HCT116 (cell line): Measurements from ENCODE around the gene BCR. TPM values are rescaled to one million over a fixed set of nuclear protein-coding genes. Genes with fewer than 3 reads are reported as not detected.

Experiments
- ATAC-seq: fragments of 200-7000 bp; cut with Tn5 transposase; 2 replicates; pipeline ENCODE4 v1.9.1; 2020; ENCODE audit warnings: mild to moderate bottlenecking, moderate library complexity
- BruUV-seq: library from RNA; stranded (reverse); fragments of 400-500 nt; replicated peaks from 2 replicates; lab custom pipeline; 2021; lab: Mats Ljungman, UMichigan
- CTCF ChIA-PET: fragments of 300-600 bp; sonication (Branson Sonifier 250); formaldehyde crosslinking; loops from one replicate; lab custom pipeline; 2021; ENCODE audit warnings: antibody characterized with exemption; lab: Charles Lee
- POLR2A ChIA-PET: fragments of 300-600, 350-600 bp; sonication (Branson Sonifier 250); formaldehyde crosslinking; loops from one replicate; lab custom pipeline; 2021; ENCODE audit warnings: antibody characterized with exemption; lab: Charles Lee
- RAD21 ChIA-PET, 2 experiments: fragments of 300-600 bp; sonication (Branson Sonifier 250); formaldehyde crosslinking; loops; one replicate each; lab custom pipeline; 2023; ENCODE audit warnings: low total read pairs in 2 of 2; ENCODE audit not compliant: uncharacterized antibody in 2 of 2, unreplicated experiment in 2 of 2, low non-redundant PET in 1 of 2; lab: Charles Lee
- DNase-seq: peaks from one replicate; pipeline ENCODE4 v3.0.0-alpha.2; 2010; ENCODE audit warnings: low read depth, low spot score
- H2AFZ ChIP-seq: fragments of 200-600 bp; shearing (Covaris generic), sonication (generic); 2 replicates; pipeline ENCODE4 v1.6.1; 2017; ENCODE audit warnings: low read depth, mixed run types, mixed read lengths, antibody characterized with exemption, low read length; ENCODE audit not compliant: poor library complexity, severe bottlenecking
- H3K27ac ChIP-seq: 2 replicates; pipeline ENCODE4 v1.5.1; 2012; ENCODE audit warnings: low read depth, low read length
- H3K27me3 ChIP-seq: fragments of 200-600 bp; sonication (generic); 2 replicates; pipeline ENCODE4 v1.6.1; 2016; ENCODE audit warnings: mixed run types, low read length, mixed read lengths; ENCODE audit not compliant: insufficient read depth
- H3K36me3 ChIP-seq, 2 experiments: fragments of 200-500 bp in 1 of 2; fragments of 200-600 bp in 1 of 2; sonication (Bioruptor generic) in 1 of 2; sonication (generic) in 1 of 2; 2 replicates each; pipeline versions ENCODE4 v1.5.1 to v1.6.1; 2014 to 2016; ENCODE audit warnings: low read length in 2 of 2, inconsistent platforms in 1 of 2, mixed read lengths in 1 of 2, mixed run types in 1 of 2; ENCODE audit not compliant: insufficient read depth in 2 of 2, control insufficient read depth in 1 of 2
- H3K4me1 ChIP-seq, 2 experiments: fragments of 200-600 bp in 1 of 2; sonication (generic) in 1 of 2; 2 replicates each; pipeline versions ENCODE4 v1.5.1 to v1.6.1; 2012 to 2017; ENCODE audit warnings: low read length in 2 of 2, inconsistent platforms in 1 of 2, mild to moderate bottlenecking in 1 of 2, mixed read lengths in 1 of 2, mixed run types in 1 of 2, moderate library complexity in 1 of 2; ENCODE audit not compliant: insufficient read depth in 2 of 2, control insufficient read depth in 1 of 2
- H3K4me2 ChIP-seq: fragments of 200-600 bp; sonication (generic); 2 replicates; pipeline ENCODE4 v1.6.1; 2017; ENCODE audit warnings: mixed run types, low read length, mixed read lengths
- H3K4me3 ChIP-seq, 2 experiments: fragments of 200-600 bp in 1 of 2; sonication (generic) in 1 of 2; replicated peaks in 1 of 2; 2 replicates each; pipeline ENCODE4 v1.5.1; 2011 to 2016; ENCODE audit warnings: low read length in 2 of 2, control low read depth in 1 of 2, low read depth in 1 of 2, mild to moderate bottlenecking in 1 of 2, mixed read lengths in 1 of 2, mixed run types in 1 of 2
- H3K79me2 ChIP-seq: fragments of 200-600 bp; sonication (generic); 2 replicates; pipeline ENCODE4 v1.6.1; 2017; ENCODE audit warnings: mild to moderate bottlenecking, mixed run types, low read length, moderate library complexity, mixed read lengths; ENCODE audit not compliant: insufficient read depth
- H3K9ac ChIP-seq: fragments of 200-600 bp; sonication (generic); 2 replicates; pipeline ENCODE4 v1.6.1; 2016; ENCODE audit warnings: low read length, mixed read lengths
- H3K9me2 ChIP-seq: fragments of 200-600 bp; sonication (generic), shearing (Covaris generic); 2 replicates; pipeline ENCODE4 v1.6.1; 2017; ENCODE audit warnings: mixed run types, mild to moderate bottlenecking, moderate library complexity; ENCODE audit not compliant: insufficient read depth
- H3K9me3 ChIP-seq, 2 experiments: fragments of 200-500 bp in 1 of 2; fragments of 200-600 bp in 1 of 2; sonication (Bioruptor generic) in 1 of 2; sonication (generic) in 1 of 2; 2 replicates each; pipeline ENCODE4 v1.6.1; 2014 to 2017; ENCODE audit warnings: low read length in 2 of 2, mixed read lengths in 2 of 2, inconsistent platforms in 1 of 2, low read depth in 1 of 2, mild to moderate bottlenecking in 1 of 2, mixed run types in 1 of 2, moderate library complexity in 1 of 2; ENCODE audit not compliant: control insufficient read depth in 1 of 2, insufficient read depth in 1 of 2
- H4K20me1 ChIP-seq: fragments of 200-600 bp; sonication (generic), shearing (Covaris generic); 2 replicates; pipeline ENCODE4 v1.6.1; 2017; ENCODE audit warnings: mixed run types, mild to moderate bottlenecking, moderate library complexity; ENCODE audit not compliant: insufficient read depth
- ELF1 ChIP-seq: IDR thresholded peaks from 2 replicates; pipeline ENCODE4 v1.6.1; 2012; ENCODE audit warnings: low read depth, borderline replicate concordance
- EZH2 ChIP-seq: fragments of 200-600 bp; sonication (generic); IDR thresholded peaks from 2 replicates; pipeline ENCODE4 v1.6.1; 2017; ENCODE audit warnings: antibody characterized with exemption, mixed run types
- EZH2phosphoT487 ChIP-seq: fragments of 200-600 bp; IDR thresholded peaks from 2 replicates; pipeline ENCODE4 v1.6.1; 2018; ENCODE audit warnings: antibody characterized with exemption, borderline replicate concordance
- FOSL1 ChIP-seq: IDR thresholded peaks from 2 replicates; pipeline ENCODE4 v1.6.1; 2012; ENCODE audit warnings: low read depth
- JUND ChIP-seq: IDR thresholded peaks from 2 replicates; pipeline ENCODE4 v1.6.1; 2012
- POLR2A ChIP-seq: IDR thresholded peaks from 2 replicates; pipeline ENCODE4 v1.7.0; 2011; ENCODE audit warnings: borderline replicate concordance; ENCODE audit not compliant: insufficient read depth, insufficient read length; ENCODE audit errors: extremely low read depth
- RAD21 ChIP-seq: IDR thresholded peaks from 2 replicates; pipeline ENCODE4 v1.6.1; 2012; ENCODE audit warnings: low read depth, mild to moderate bottlenecking
- SIN3A ChIP-seq: IDR thresholded peaks from 2 replicates; pipeline ENCODE4 v1.6.1; 2012; ENCODE audit warnings: low read depth
- SP1 ChIP-seq: IDR thresholded peaks from 2 replicates; pipeline ENCODE4 v1.6.1; 2012; ENCODE audit warnings: low read depth
- TCF7L2 ChIP-seq: IDR thresholded peaks from 2 replicates; pipeline ENCODE4 v1.7.0; 2011; ENCODE audit warnings: borderline replicate concordance, inconsistent platforms; ENCODE audit not compliant: insufficient read depth, insufficient read length; ENCODE audit errors: extremely low read depth
- intact Hi-C: fragments of 100-400 bp; cut with micrococcal nuclease; formaldehyde crosslinking; loops from 2 replicates; pipeline ENCODE4 v1.10.0; 2022
- total RNA-seq: library from RNA; stranded (reverse); gene quantifications from one replicate; pipeline ENCODE4 v1.2.1, GENCODE V29; 2021; ENCODE audit not compliant: unreplicated experiment
- TF ChIP-seq, protein P1 (sequence below): IDR thresholded peaks from 2 replicates; pipeline ENCODE4 v1.6.1; 2012; ENCODE audit warnings: low read depth
- TF ChIP-seq, protein P2 (sequence below): IDR thresholded peaks from 2 replicates; pipeline ENCODE4 v1.6.1; 2012
- TF ChIP-seq, protein P3 (sequence below): IDR thresholded peaks from 2 replicates; pipeline ENCODE4 v1.6.1; 2012

Gene BCR
- total RNA-seq, 1 experiment from 2014 or later: 39.7 TPM

DNA sequence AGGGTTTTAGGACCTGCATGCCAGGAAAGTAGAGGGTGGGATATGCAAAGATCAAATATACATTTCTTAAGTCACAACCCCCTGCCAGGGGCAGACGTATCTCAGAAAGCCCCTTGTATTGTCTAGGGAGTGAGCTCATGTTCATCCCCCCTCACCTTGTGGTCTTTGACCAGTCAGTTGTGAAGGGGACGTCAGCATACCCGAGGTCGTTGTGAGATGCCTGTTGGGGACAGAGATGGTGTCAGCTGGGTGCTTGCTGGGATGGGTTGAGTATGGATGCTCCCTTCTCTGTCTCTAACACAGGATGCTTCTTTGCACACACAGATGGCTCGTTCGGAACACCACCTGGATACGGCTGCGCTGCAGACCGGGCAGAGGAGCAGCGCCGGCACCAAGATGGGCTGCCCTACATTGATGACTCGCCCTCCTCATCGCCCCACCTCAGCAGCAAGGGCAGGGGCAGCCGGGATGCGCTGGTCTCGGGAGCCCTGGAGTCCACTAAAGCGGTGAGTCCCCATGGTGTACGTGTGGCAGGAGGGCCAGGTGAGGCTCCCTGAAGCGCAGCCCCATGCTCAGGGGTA lies 73.3 kb downstream of the BCR start:
- CTCF ChIA-PET: no interaction called here
- H3K9me3 ChIP-seq: no peaks in the 10 kb centered on the region

More for the DNA sequence above, 73.3 kb downstream of the BCR start:
- H3K4me2 ChIP-seq: no peak overlapping the region
- peaks cover 0 to 8% of the 10 kb centered on the region in 2 experiments; a peak in 3 of 4 replicates for H3K36me3 ChIP-seq
- peaks cover 11 to 32% of the 10 kb centered on the region in 2 experiments for H3K4me1 ChIP-seq
- H2AFZ ChIP-seq: no peak overlapping the region
- BruUV-seq: no TSS peak
- no peak for DNase-seq
- ChIA-PET POLR2A (no interaction called here), RAD21 (no interaction called here)
- TF ChIP-seq SIN3A (no peak), FOSL1 (no peak), SP1 (no peak), ELF1 (no peak), JUND (no peak), TCF7L2 (no peak), EZH2 (no peak), RAD21 (no peak), POLR2A (no peak), EZH2phosphoT487 (no peak)
- TF ChIP-seq, protein P1, sequence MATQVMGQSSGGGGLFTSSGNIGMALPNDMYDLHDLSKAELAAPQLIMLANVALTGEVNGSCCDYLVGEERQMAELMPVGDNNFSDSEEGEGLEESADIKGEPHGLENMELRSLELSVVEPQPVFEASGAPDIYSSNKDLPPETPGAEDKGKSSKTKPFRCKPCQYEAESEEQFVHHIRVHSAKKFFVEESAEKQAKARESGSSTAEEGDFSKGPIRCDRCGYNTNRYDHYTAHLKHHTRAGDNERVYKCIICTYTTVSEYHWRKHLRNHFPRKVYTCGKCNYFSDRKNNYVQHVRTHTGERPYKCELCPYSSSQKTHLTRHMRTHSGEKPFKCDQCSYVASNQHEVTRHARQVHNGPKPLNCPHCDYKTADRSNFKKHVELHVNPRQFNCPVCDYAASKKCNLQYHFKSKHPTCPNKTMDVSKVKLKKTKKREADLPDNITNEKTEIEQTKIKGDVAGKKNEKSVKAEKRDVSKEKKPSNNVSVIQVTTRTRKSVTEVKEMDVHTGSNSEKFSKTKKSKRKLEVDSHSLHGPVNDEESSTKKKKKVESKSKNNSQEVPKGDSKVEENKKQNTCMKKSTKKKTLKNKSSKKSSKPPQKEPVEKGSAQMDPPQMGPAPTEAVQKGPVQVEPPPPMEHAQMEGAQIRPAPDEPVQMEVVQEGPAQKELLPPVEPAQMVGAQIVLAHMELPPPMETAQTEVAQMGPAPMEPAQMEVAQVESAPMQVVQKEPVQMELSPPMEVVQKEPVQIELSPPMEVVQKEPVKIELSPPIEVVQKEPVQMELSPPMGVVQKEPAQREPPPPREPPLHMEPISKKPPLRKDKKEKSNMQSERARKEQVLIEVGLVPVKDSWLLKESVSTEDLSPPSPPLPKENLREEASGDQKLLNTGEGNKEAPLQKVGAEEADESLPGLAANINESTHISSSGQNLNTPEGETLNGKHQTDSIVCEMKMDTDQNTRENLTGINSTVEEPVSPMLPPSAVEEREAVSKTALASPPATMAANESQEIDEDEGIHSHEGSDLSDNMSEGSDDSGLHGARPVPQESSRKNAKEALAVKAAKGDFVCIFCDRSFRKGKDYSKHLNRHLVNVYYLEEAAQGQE: no peak
- TF ChIP-seq, protein P2, sequence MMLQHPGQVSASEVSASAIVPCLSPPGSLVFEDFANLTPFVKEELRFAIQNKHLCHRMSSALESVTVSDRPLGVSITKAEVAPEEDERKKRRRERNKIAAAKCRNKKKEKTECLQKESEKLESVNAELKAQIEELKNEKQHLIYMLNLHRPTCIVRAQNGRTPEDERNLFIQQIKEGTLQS: no peak
- TF ChIP-seq, protein P3, sequence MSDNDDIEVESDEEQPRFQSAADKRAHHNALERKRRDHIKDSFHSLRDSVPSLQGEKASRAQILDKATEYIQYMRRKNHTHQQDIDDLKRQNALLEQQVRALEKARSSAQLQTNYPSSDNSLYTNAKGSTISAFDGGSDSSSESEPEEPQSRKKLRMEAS: no peak
- no peaks in the 10 kb centered on the region for H3K9me2 ChIP-seq
- intact Hi-C loops: no loop called here
- no peak overlapping the region for H3K27ac ChIP-seq
- no peak overlapping the region for H3K9ac ChIP-seq
- no peaks in the 10 kb centered on the region for H3K27me3 ChIP-seq
- peaks cover 47% of the 10 kb centered on the region for H3K79me2 ChIP-seq
- no peak overlapping the region for H3K4me3 ChIP-seq
- H4K20me1 ChIP-seq: no peaks in the 10 kb centered on the region
- ATAC-seq: no peak
